Ishikawa (cell line): ENCODE measurements around the gene VWA3B.

Experiments used
- CEBPB ChIP-seq: IDR thresholded peaks from 2 replicates; pipeline ENCODE4 v1.6.1; 2012
- CREB1 ChIP-seq: IDR thresholded peaks from 2 replicates; pipeline ENCODE4 v1.6.1; 2012; ENCODE audit warnings: low read depth
- EGR1 ChIP-seq: IDR thresholded peaks from 2 replicates; pipeline ENCODE4 v1.6.1; 2012
- EP300 ChIP-seq: IDR thresholded peaks from 2 replicates; pipeline ENCODE4 v1.6.1; 2012; ENCODE audit warnings: borderline replicate concordance
- FOXM1 ChIP-seq: IDR thresholded peaks from 2 replicates; pipeline ENCODE4 v1.6.1; 2012; ENCODE audit warnings: low read depth, borderline replicate concordance
- MAX ChIP-seq: IDR thresholded peaks from 2 replicates; pipeline ENCODE4 v1.6.1; 2012
- NFIC ChIP-seq: IDR thresholded peaks from 2 replicates; pipeline ENCODE4 v1.6.1; 2012
- RAD21 ChIP-seq: IDR thresholded peaks from 2 replicates; pipeline ENCODE4 v1.6.1; 2012; ENCODE audit warnings: low read depth
- REST ChIP-seq: IDR thresholded peaks from 2 replicates; pipeline ENCODE4 v1.6.1; 2012; ENCODE audit warnings: low read depth, mild to moderate bottlenecking
- TAF1 ChIP-seq: IDR thresholded peaks from 2 replicates; pipeline ENCODE4 v1.6.1; 2012; ENCODE audit warnings: low read depth, mild to moderate bottlenecking
- TCF12 ChIP-seq: IDR thresholded peaks from 2 replicates; pipeline ENCODE4 v1.6.1; 2012; ENCODE audit warnings: low read depth
- TEAD4 ChIP-seq: IDR thresholded peaks from 2 replicates; pipeline ENCODE4 v1.6.1; 2012
- USF1 ChIP-seq: IDR thresholded peaks from 2 replicates; pipeline ENCODE4 v1.6.1; 2012
- YY1 ChIP-seq: IDR thresholded peaks from 2 replicates; pipeline ENCODE4 v1.6.1; 2012; ENCODE audit warnings: low read depth
- ZBTB7A ChIP-seq: IDR thresholded peaks from 2 replicates; pipeline ENCODE4 v1.6.1; 2012; ENCODE audit warnings: low read depth

Gene VWA3B

GRCh38 chr2:98121149-98121548 lies 34.2 kb downstream of the VWA3B start:
- no peak for TF ChIP-seq RAD21
- no peak for TF ChIP-seq NFIC
- no peak for TF ChIP-seq CREB1
- TF ChIP-seq MAX, result no peak
- no peak for TF ChIP-seq USF1
- TF ChIP-seq EP300, result no peak
- no peak for TF ChIP-seq FOXM1
- no peak for TF ChIP-seq CEBPB
- TF ChIP-seq TCF12, result no peak
- no peak for TF ChIP-seq REST
- no peak for TF ChIP-seq TEAD4

- TF ChIP-seq REST (no peak), EP300 (no peak), CREB1 (no peak), MAX (no peak), TCF12 (no peak), EGR1 (no peak), TAF1 (no peak), USF1 (no peak), YY1 (no peak), NFIC (no peak), RAD21 (no peak), FOXM1 (no peak), TEAD4 (no peak), CEBPB (no peak), ZBTB7A (no peak)
Observed at GRCh38 chr2:98122524-98122923, 35.6 kb downstream of the VWA3B start.

- TF ChIP-seq REST (no peak), RAD21 (no peak), TCF12 (no peak), NFIC (no peak), MAX (no peak), CREB1 (no peak), CEBPB (no peak), FOXM1 (no peak), EGR1 (no peak), YY1 (no peak), ZBTB7A (no peak)
Observed at GRCh38 chr2:98123286-98123685, 36.3 kb downstream of the VWA3B start.

GRCh38 chr2:98126061-98126460 lies 39.1 kb downstream of the VWA3B start:
- TF ChIP-seq CEBPB (no peak), NFIC (no peak), ZBTB7A (no peak), TEAD4 (no peak), RAD21 (no peak), YY1 (no peak), MAX (no peak)
